SIG-M5 (cell line): ENCODE measurements around the gene DNAH2.

Source experiments
- DNase-seq: peaks from one replicate; lab custom pipeline; 2025; lab: John Stamatoyannopoulos, UW

DNAH2 gene

DNA sequence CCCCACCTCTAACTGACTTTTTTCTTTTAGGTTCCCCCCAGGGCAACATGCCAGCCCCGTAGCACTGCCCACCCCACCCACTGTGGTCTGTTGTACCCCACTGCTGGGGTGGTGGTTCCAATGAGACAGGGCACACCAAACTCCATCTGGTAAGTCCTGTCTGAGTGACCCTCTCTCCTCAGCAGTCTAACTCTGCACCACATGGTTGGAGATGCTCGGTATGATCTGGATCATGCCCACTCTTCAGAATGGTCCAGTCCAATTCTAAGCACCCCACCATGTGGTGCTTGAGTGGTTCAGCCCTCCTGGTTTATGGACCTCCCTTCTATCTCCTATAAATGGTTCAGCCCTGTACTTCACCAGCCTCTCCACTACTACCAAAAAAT is 122.3 kb downstream of the DNAH2 start:
- DNase-seq, result no peak

DNA sequence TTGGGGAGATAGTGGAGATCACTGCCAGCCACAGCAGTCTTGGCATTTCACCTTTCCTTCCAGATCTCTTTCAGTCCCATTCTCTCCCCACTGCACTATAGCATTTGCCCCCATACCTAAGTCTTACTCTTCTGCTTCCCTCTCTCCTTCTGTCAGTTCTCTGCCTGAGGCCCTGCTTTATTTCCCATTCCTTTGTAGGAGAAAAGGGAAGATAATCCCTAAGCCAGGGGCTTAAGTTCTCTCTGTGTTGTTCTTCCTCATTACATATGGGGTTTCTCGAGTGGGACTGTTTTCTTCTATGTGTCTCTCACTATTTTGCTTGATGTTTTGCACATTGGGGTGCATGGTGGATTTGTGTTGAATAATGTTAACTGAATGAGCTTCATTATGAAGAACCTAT is 122.9 kb downstream of the DNAH2 start:
- no peak for DNase-seq

DNA sequence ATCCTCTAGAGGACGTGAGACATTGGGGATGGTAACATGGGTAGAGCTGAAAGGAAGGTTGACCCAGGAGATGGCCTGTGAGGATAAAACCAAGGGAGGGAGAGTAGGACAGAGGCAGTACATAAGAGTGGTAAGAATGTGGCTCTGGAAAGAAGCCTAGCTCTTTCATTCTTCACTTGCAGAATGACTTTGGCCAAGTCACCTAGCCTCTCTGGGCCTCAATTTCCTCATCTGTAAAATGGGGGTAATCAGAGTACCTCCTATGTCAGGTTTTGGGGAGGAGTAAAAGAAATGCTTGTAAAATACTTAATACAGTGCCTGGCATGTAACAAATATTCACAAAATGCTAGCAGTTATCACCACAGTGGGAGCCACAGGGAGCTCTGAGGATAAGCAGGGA is 123.3 kb downstream of the DNAH2 start:
- no peak for DNase-seq

- DNase-seq, result no peak
Measured at GRCh38 chr17:7841396-7841914, 123.9 kb downstream of the DNAH2 start.

- DNase-seq, result no peak
Measured at GRCh38 chr17:7841915-7842379, 124.4 kb downstream of the DNAH2 start.

DNA sequence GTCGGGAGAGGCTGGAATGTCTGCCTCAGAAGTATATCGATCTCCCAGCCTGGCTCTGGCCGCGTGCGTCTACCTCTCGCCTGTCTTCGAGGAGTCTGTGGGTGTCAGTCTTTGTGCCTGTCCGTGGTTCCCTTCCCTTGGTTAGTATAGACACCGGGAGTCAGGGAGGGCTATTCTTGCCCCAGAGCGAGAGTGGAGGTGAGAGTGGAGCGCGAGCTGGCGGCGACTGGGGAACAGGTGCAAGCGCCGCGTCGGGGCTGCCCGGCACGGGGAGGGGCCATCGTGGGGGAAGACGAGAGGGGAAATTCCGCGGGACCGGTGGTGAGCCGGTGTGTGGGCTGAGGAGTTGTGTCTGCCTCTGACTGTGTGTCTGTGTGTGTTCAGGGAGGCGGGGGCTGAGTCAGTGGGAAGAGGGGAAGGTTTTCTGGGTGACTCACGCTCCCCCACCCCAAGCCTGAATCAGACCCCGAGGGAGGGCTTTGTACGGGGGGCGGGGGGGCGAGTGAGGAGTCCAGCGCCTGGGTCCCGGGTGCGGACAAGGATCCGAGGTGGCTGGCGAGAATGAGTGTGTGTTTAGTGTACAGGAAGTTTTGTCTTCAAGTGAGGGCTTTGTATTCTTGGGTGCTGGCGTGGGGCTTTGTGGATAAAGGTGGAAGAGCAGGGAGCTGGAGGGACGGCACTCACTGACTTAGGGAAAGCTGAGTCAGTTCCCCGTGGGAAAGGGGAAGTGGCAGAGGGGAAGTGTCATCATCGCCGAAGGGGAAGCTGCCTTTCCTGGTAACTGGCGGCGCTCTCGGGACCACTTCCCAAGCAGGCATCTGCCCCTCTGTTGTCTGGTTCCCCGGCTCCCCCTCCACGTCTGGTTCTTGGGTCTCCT is 125.1 kb downstream of the DNAH2 start:
- DNase-seq, result no peak

- no peak for DNase-seq
Measured at GRCh38 chr17:7843257-7843535, 125.7 kb downstream of the DNAH2 start.

GRCh38 chr17:7843536-7844291 is 126.2 kb downstream of the DNAH2 start:
- peak; percentile 42 for DNase-seq

DNA sequence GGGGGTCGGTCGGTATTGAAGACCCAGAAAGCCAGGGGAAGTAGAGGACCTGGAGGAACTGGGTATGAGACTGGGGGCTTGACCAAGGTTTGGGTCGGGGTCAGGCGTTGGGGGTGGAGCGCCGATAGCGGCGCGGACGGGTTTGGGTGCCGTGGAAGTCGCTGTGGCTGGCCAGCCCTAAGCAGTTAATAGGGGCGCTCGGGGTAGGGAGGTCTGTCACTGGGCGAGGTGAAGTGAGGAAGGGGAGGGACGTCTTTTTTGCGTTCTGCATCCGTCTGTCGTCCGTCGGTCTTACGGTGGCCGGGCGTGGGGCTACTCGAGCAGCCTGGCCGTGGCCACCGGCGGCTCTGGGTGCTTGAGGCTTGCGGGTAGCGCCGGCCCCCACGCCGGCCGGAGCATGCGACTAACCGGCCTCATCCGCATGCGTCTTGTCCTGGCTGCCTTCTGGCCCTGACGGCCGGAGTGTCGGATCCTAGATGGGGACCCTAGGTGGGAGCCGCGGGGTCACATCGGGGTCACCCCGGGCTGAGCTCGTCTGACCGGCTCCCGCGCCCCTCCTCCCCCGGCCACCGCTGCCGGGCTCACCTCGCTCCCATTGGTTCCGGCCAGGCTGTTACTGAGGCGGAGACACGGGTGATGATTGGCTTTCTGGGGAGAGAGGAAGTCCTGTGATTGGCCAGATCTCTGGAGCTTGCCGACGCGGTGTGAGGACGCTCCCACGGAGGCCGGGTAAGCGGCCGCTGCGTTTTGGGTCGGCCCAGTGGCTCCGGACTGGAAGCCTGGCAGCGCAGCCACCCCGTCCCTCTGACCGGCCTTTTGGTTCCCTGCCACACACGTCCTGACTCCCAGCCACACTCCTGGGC is 127.0 kb downstream of the DNAH2 start:
- DNase-seq, result peak; percentile 77

- DNase-seq, result no peak
Measured at GRCh38 chr17:7845359-7846062, 128.0 kb downstream of the DNAH2 start.

GRCh38 chr17:7846063-7846735 is 128.7 kb downstream of the DNAH2 start:
- no peak for DNase-seq

- no peak for DNase-seq
Measured at GRCh38 chr17:7846765-7847661, 129.5 kb downstream of the DNAH2 start.

GRCh38 chr17:7848131-7848579 is 130.6 kb downstream of the DNAH2 start:
- no peak for DNase-seq

DNA sequence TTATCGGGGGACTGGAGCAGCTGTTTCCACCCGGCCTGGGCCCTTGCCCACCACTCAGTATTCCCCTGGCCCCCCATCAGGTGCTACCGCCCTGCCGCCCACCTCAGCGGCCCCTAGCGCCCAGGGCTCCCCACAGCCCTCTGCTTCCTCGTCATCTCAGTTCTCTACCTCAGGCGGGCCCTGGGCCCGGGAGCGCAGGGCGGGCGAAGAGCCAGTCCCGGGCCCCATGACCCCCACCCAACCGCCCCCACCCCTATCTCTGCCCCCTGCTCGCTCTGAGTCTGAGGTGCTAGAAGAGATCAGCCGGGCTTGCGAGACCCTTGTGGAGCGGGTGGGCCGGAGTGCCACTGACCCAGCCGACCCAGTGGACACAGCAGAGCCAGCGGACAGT is 131.2 kb downstream of the DNAH2 start:
- DNase-seq, result no peak

DNA sequence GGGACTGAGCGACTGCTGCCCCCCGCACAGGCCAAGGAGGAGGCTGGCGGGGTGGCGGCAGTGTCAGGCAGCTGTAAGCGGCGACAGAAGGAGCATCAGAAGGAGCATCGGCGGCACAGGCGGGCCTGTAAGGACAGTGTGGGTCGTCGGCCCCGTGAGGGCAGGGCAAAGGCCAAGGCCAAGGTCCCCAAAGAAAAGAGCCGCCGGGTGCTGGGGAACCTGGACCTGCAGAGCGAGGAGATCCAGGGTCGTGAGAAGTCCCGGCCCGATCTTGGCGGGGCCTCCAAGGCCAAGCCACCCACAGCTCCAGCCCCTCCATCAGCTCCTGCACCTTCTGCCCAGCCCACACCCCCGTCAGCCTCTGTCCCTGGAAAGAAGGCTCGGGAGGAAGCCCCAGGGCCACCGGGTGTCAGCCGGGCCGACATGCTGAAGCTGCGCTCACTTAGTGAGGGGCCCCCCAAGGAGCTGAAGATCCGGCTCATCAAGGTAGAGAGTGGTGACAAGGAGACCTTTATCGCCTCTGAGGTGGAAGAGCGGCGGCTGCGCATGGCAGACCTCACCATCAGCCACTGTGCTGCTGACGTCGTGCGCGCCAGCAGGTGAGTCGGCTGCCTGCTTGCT is 131.7 kb downstream of the DNAH2 start:
- DNase-seq, result no peak

GRCh38 chr17:7849751-7850504 is 132.4 kb downstream of the DNAH2 start:
- no peak for DNase-seq

GRCh38 chr17:7850701-7851437 is 133.3 kb downstream of the DNAH2 start:
- DNase-seq, result no peak
